SH-SY5Y (cell line): ENCODE data around the gene TSHZ1.

Experiments
- GATA2 ChIP-seq: IDR thresholded peaks from 2 replicates; pipeline ENCODE4 v1.6.1; 2011; ENCODE audit warnings: mild to moderate bottlenecking, low read depth, low read length
- GATA3 ChIP-seq: IDR thresholded peaks from 2 replicates; pipeline ENCODE4 v1.6.1; 2011; ENCODE audit warnings: low read depth, mild to moderate bottlenecking, low read length, moderate library complexity

Gene TSHZ1

DNA sequence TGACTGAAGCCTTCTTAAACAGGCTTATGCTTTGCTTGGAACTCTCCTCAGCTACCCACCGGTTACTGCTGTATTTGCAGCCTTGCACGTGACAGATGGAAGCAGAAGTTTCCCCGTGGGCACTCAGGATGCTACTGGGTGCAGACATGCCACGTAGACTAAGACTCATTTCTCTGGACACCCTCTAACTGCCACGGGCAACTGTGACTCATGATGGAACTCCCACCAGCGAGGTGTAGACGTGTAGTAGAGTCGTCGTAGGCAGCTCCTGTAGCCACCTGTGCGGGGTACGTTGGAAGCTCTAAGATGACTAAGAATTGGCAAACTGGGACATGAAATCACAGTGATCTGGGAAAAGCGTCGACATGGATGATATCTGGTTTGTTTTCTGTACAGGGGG, 27.5 kb downstream of the TSHZ1 start:
- TF ChIP-seq GATA3, result no peak

- no peak for TF ChIP-seq GATA3
These were observed 28.2 kb downstream of the TSHZ1 start for GRCh38 chr18:75238786-75239185.

GRCh38 chr18:75240433-75240832, 29.8 kb downstream of the TSHZ1 start:
- TF ChIP-seq GATA3 (no peak), GATA2 (no peak)

DNA sequence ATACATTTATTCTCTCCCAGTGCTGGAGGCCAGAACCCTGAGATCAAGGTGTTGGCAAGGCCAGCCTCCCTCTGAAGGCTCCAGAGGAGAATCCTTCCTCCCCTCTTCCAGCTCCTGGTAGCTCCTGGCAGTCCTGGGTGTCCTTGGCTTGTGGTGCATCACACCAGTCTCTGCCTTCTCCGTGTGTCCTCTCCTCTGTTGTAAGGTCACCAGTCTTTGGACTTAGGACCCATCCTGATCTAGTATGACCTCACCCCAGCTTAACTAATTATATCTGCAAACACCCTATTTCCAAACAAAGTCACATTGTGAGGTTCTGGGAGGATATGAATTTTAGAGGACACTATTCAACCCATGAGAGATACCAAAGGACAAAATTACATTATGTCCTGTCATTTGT, 31.1 kb downstream of the TSHZ1 start:
- no peak for TF ChIP-seq GATA2
- no peak for TF ChIP-seq GATA3

GRCh38 chr18:75244351-75245313, 34.0 kb downstream of the TSHZ1 start:
- TF ChIP-seq GATA3 (no peak), GATA2 (no peak)

DNA sequence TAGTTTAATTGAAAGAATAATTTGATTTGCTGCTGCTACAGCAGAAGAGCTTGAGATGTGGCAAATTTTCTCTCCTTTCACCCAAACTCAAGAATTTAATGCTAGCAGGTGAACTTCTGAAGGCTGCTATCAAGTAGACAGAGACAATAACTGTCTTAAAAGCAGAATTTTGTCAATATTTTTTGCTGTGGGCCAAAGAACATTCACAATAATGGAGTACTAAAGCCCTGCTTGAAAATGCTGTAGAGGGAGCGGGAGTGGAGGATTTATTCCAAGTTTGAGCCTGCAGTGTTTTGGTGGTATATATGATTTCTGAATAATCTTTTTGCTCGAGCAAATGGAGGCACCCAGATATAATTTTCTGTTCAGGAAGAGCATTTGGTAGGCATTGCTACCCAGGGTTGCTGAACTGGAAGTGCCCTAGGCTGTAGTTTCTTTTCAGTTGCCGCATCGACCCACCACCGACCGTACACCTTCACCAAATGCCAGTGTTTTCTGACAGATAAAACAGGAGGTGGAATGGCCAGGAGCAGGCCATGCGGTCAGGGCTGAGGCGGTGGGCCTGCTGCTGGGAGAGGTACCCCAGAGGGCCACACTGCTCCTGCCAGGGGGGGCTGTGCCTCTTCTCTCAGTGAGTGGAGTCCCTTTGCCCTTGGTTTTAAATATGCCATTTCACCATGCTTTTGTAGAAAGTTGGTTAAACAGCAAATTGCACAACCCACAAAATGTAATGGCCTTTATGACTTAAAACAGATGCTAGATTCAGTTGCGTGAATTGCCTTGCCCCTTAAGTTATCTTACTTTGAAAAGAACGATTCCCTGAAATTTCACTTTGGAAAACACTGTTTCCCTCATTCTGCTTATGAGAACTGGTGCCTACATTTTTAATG, 36.4 kb downstream of the TSHZ1 start:
- no peak for TF ChIP-seq GATA3
- TF ChIP-seq GATA2, result no peak

- no peak for TF ChIP-seq GATA3
These were observed 37.2 kb downstream of the TSHZ1 start for GRCh38 chr18:75247611-75248421.

DNA sequence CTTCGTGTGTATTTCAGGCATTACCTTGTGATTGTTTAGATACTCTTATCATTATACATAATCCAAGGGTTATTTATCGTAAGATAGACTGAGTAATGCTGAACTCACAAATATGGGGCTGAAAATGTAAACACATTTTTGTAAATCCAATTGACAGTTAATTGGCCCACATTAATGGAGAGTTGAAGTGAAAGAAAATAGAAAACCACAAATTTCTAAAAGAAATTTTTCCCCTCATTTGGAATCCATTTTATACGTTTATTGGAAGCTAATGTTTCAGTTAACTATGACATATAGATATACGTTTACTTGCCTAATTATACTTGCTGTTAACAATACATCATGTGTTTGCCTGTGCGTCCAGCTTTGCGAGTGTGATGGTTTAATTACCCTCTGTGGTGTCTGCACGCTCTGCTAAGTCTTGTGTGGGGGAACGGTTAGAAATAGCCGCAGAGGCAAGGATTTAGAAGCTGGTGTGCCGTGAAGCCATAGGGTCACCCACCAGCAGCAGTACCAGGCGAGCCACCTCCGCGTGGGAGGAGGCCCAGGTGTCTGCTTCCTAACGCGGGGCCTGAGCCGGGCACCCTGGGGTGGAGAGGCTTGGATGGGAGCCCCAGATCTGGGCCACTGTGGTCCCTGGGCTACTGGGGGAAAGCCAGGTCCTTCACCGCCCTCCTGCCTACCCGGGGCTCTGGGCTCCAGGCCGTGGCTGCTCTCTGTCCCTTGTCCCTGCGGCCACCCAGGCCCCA, 38.0 kb downstream of the TSHZ1 start:
- no peak for TF ChIP-seq GATA2
- no peak for TF ChIP-seq GATA3

DNA sequence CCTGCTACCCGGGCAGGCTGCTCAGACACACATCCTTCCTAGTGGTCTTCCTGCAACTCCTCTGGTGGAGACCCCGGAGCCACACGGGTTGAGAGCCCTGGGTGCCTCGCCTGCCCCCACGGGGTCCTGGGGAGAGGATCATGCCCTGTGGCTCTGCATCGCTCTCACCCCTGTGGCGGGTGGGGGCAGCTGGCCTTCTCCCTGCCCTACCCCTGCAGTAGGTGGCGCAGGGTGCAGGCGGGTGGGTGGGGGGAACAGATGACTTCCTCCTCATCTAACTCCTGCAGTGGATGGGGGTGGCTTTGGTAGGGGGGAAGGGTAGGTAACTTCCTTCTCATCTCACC, 38.5 kb downstream of the TSHZ1 start:
- TF ChIP-seq GATA3 (no peak), GATA2 (no peak)

GRCh38 chr18:75249672-75250470, 39.3 kb downstream of the TSHZ1 start:
- no peak for TF ChIP-seq GATA3
- TF ChIP-seq GATA2, result no peak

DNA sequence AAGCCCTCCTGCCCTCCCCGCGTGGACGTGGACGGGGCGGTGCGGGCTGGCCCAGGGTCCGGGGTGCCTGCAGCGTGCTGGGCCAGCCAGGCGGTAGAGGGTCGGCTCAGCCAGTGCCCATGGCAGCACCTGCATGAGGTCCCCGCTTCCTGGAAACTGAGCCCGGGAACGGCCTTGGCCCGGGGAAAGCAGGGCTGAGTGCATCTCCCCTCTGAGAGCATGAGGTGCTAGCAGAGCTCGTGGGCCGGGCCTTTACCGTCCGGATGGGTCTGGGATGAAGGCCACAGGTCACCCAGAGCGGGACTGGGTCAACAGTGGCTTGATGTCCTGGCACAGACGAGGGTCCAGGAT, 39.8 kb downstream of the TSHZ1 start:
- TF ChIP-seq GATA2 (no peak), GATA3 (no peak)

DNA sequence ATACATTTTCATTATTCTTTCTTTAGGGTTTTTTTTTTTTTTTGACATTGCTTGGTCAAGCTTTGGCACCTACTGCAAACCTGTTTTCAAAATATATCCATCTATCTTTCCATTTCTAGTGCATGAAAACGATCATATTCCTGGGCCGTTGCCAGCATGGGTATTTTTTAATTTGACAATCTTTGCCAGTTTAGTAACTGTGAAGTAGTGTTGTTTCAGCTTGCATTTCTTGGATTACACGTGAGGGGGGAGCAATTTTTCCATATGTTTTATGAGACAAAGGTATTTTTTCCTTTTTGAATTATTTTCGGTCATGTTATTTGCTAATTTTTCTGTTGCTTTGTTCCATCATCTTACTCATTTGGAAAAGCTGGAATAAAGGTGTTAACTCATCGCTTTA, 40.9 kb downstream of the TSHZ1 start:
- TF ChIP-seq GATA3 (no peak), GATA2 (no peak)

DNA sequence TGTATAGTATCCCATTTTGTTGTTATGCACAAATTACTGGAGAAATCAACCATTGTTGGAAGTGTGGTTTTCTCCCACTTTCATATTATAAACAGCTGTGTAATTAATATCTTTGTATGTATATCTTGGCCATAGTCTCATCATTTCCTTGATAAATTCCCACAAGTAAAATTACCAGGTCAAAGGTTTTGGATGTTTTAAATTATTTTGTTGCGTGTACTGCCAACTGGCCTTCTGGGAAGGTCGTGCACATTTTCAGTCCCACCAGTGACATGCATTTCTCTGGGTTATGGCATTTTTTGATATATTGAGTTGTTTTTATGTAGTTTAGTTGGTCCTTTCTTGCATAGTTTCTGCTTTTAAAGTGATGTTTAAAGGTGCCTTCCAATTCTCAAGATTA, 41.5 kb downstream of the TSHZ1 start:
- TF ChIP-seq GATA3, result no peak
- no peak for TF ChIP-seq GATA2

GRCh38 chr18:75253043-75253442, 42.4 kb downstream of the TSHZ1 start:
- no peak for TF ChIP-seq GATA3
- TF ChIP-seq GATA2, result no peak
